H1 (cell line): ENCODE data around the gene NET1. TPM values are rescaled to one million over a fixed set of nuclear protein-coding genes. Genes with fewer than 3 reads are reported as not detected.

Experiments
- CTCF ChIA-PET: fragments of 300-600 bp; sonication (Branson Sonifier 250); formaldehyde crosslinking; loops from one replicate; lab custom pipeline; 2021; ENCODE audit not compliant: partially characterized antibody; lab: Charles Lee
- POLR2A ChIA-PET: fragments of 300-600 bp; sonication (Branson Sonifier 250); formaldehyde crosslinking; loops from one replicate; lab custom pipeline; 2021; ENCODE audit warnings: inconsistent platforms; ENCODE audit not compliant: partially characterized antibody; lab: Charles Lee
- DNase-seq, 2 experiments: peaks; one replicate each; pipeline versions ENCODE4 v3.0.0 to v3.0.0-alpha.2; 2010 to 2022; ENCODE audit warnings: low spot score in 2 of 2, low read depth in 1 of 2, mixed read lengths in 1 of 2
- FAIRE-seq: peaks from 2 replicates; lab custom pipeline; 2011; peaks lifted over from hg19 to GRCh38; lab: Jason Lieb, UNC
- H2AFZ ChIP-seq: 2 replicates; pipeline ENCODE4 v1.8.1; 2012; ENCODE audit warnings: low read length, inconsistent platforms
- H2AK5ac ChIP-seq: 2 replicates; pipeline ENCODE4 v1.6.1; 2013; ENCODE audit warnings: low read depth, low read length
- H2BK120ac ChIP-seq: replicated peaks from 2 replicates; pipeline ENCODE3; 2013; ENCODE audit warnings: low read depth, low read length, inconsistent platforms
- H2BK12ac ChIP-seq: 2 replicates; pipeline ENCODE4 v1.6.1; 2013; ENCODE audit warnings: low read depth, low read length
- H2BK15ac ChIP-seq: 2 replicates; pipeline ENCODE4 v1.6.1; 2013; ENCODE audit warnings: low read length
- H2BK20ac ChIP-seq: 2 replicates; pipeline ENCODE4 v1.6.1; 2013; ENCODE audit warnings: low read length
- H2BK5ac ChIP-seq: 2 replicates; pipeline ENCODE4 v1.6.1; 2013; ENCODE audit warnings: low read depth, low read length
- H3K14ac ChIP-seq: 2 replicates; pipeline ENCODE4 v1.6.1; 2013; ENCODE audit warnings: inconsistent platforms; ENCODE audit not compliant: insufficient read length
- H3K18ac ChIP-seq: 2 replicates; pipeline ENCODE4 v1.6.1; 2013; ENCODE audit warnings: low read length; ENCODE audit errors: extremely low read depth
- H3K23ac ChIP-seq: 2 replicates; pipeline ENCODE4 v1.6.1; 2013; ENCODE audit warnings: inconsistent platforms; ENCODE audit not compliant: insufficient read length
- H3K23me2 ChIP-seq: 2 replicates; pipeline ENCODE4 v1.6.1; 2013; ENCODE audit warnings: low read depth, low read length
- H3K27ac ChIP-seq: 2 replicates; pipeline ENCODE4 v1.6.1; 2011; ENCODE audit warnings: low read depth, low read length, inconsistent platforms
- H3K27me3 ChIP-seq, 4 experiments: replicated peaks in 1 of 4; 1 replicate in 1 of 4; 2 replicates in 3 of 4; pipeline versions ENCODE4 v1.6.1 to v1.8.1; 2011 to 2013; ENCODE audit warnings: low read length in 3 of 4, mild to moderate bottlenecking in 3 of 4, inconsistent platforms in 2 of 4, mixed read lengths in 2 of 4, moderate library complexity in 1 of 4; ENCODE audit not compliant: control insufficient read depth in 3 of 4, insufficient read depth in 3 of 4; ENCODE audit errors: extremely low read depth in 1 of 4
- H3K36me3 ChIP-seq, 4 experiments: 2 replicates each; pipeline versions ENCODE4 v1.6.1 to v1.8.1; 2011 to 2013; ENCODE audit warnings: mild to moderate bottlenecking in 4 of 4, low read length in 3 of 4, moderate library complexity in 2 of 4, control low read depth in 1 of 4, inconsistent platforms in 1 of 4; ENCODE audit not compliant: insufficient read depth in 4 of 4, control insufficient read depth in 2 of 4
- H3K4ac ChIP-seq: replicated peaks from 2 replicates; pipeline ENCODE3; 2013; ENCODE audit warnings: low read length, low read depth, mixed read lengths, inconsistent platforms; ENCODE audit not compliant: insufficient read length
- H3K4me1 ChIP-seq, 4 experiments: replicated peaks in 1 of 4; 1 replicate in 1 of 4; 2 replicates in 3 of 4; pipeline versions ENCODE4 v1.6.1 to v1.8.1; 2011 to 2013; ENCODE audit warnings: low read length in 3 of 4, inconsistent platforms in 2 of 4, mixed read lengths in 1 of 4; ENCODE audit not compliant: insufficient read depth in 4 of 4, control insufficient read depth in 3 of 4
- H3K4me2 ChIP-seq, 2 experiments: 2 replicates each; pipeline versions ENCODE4 v1.6.1 to v1.8.1; 2011 to 2013; ENCODE audit warnings: low read depth in 2 of 2, low read length in 2 of 2, control low read depth in 1 of 2, inconsistent platforms in 1 of 2, mild to moderate bottlenecking in 1 of 2; ENCODE audit not compliant: insufficient read depth in 1 of 2
- H3K4me3 ChIP-seq, 4 experiments: fragments of 200-600, 300-600 bp in 1 of 4; sonication (generic), shearing (Covaris generic), sonication (Bioruptor Twin) in 1 of 4; 2 replicates each; pipeline versions ENCODE4 v1.5.1 to v1.8.1; 2011 to 2016; ENCODE audit warnings: low read length in 4 of 4, low read depth in 3 of 4, control low read depth in 2 of 4, inconsistent platforms in 2 of 4, mild to moderate bottlenecking in 2 of 4, mixed read lengths in 1 of 4, moderate library complexity in 1 of 4; ENCODE audit not compliant: insufficient read depth in 2 of 4; ENCODE audit errors: extremely low read depth in 1 of 4
- H3K56ac ChIP-seq: replicated peaks from 2 replicates; pipeline ENCODE3; 2013; ENCODE audit warnings: low read depth, mild to moderate bottlenecking, mixed read lengths, low read length, inconsistent platforms; ENCODE audit not compliant: insufficient read length
- H3K79me1 ChIP-seq: 2 replicates; pipeline ENCODE4 v1.6.1; 2013; ENCODE audit warnings: low read depth, low read length, control low read depth
- H3K79me2 ChIP-seq, 2 experiments: 2 replicates each; pipeline versions ENCODE4 v1.6.1 to v1.8.1; 2012 to 2013; ENCODE audit warnings: low read length in 2 of 2, mild to moderate bottlenecking in 2 of 2, inconsistent platforms in 1 of 2; ENCODE audit not compliant: insufficient read depth in 2 of 2, control insufficient read depth in 1 of 2
- H3K9ac ChIP-seq, 4 experiments: replicated peaks in 1 of 4; 1 replicate in 1 of 4; 2 replicates in 3 of 4; pipeline versions ENCODE4 v1.6.1 to v1.8.1; 2011 to 2013; ENCODE audit warnings: low read depth in 3 of 4, low read length in 3 of 4, control low read depth in 2 of 4, mild to moderate bottlenecking in 2 of 4, moderate library complexity in 2 of 4, inconsistent platforms in 1 of 4; ENCODE audit errors: extremely low read depth in 1 of 4
- H3K9me3 ChIP-seq, 2 experiments: 2 replicates each; pipeline versions ENCODE4 v1.6.1 to v1.8.1; 2012 to 2013; ENCODE audit warnings: mild to moderate bottlenecking in 2 of 2, moderate library complexity in 2 of 2, control low read depth in 1 of 2, inconsistent platforms in 1 of 2, low read depth in 1 of 2, low read length in 1 of 2, mixed read lengths in 1 of 2; ENCODE audit not compliant: insufficient read depth in 2 of 2
- H4K20me1 ChIP-seq, 2 experiments: replicated peaks in 1 of 2; 2 replicates each; pipeline versions ENCODE3 to v1.8.1; 2011 to 2013; ENCODE audit warnings: inconsistent platforms in 2 of 2, low read length in 2 of 2, mild to moderate bottlenecking in 1 of 2; ENCODE audit not compliant: insufficient read depth in 2 of 2, control insufficient read depth in 1 of 2
- H4K5ac ChIP-seq: 2 replicates; pipeline ENCODE4 v1.6.1; 2013; ENCODE audit warnings: low read length, low read depth, mixed read lengths, inconsistent platforms; ENCODE audit not compliant: insufficient read length
- H4K8ac ChIP-seq: 2 replicates; pipeline ENCODE4 v1.8.0; 2013; ENCODE audit warnings: mild to moderate bottlenecking, moderate library complexity, low read length, inconsistent platforms; ENCODE audit not compliant: insufficient read depth; ENCODE audit errors: extremely low read depth
- H4K91ac ChIP-seq: replicated peaks from 2 replicates; pipeline ENCODE3; 2013; ENCODE audit warnings: low read length, mixed read lengths, inconsistent platforms; ENCODE audit not compliant: insufficient read length
- BCL11A ChIP-seq, 2 experiments: IDR thresholded peaks; one replicate each; pipeline ENCODE4 v1.6.1; 2011; ENCODE audit warnings: low read depth in 2 of 2, low read length in 2 of 2, mild to moderate bottlenecking in 2 of 2
- CTBP2 ChIP-seq: IDR thresholded peaks from 2 replicates; pipeline ENCODE4 v1.7.0; 2011; ENCODE audit warnings: borderline replicate concordance, mild to moderate bottlenecking, moderate library complexity, mixed read lengths, low read length; ENCODE audit not compliant: insufficient read depth, insufficient read length
- GABPA ChIP-seq: IDR thresholded peaks from 2 replicates; pipeline ENCODE4 v1.6.1; 2011; ENCODE audit warnings: mild to moderate bottlenecking, low read length, moderate library complexity, borderline replicate concordance; ENCODE audit not compliant: insufficient read depth
- JUND ChIP-seq: IDR thresholded peaks from 2 replicates; pipeline ENCODE4 v1.6.1; 2011; ENCODE audit warnings: mild to moderate bottlenecking, improper control_type of control experiment, low read length
- RBBP5 ChIP-seq: IDR thresholded peaks from 2 replicates; pipeline ENCODE4 v1.7.1; 2012; ENCODE audit warnings: low read depth, mild to moderate bottlenecking, inconsistent platforms, low read length, moderate library complexity, borderline replicate concordance
- SIRT6 ChIP-seq: IDR thresholded peaks from one replicate; pipeline ENCODE4 v1.7.1; 2012; ENCODE audit warnings: low read length, inconsistent platforms
- SP1 ChIP-seq: IDR thresholded peaks from 2 replicates; pipeline ENCODE4 v1.6.1; 2011; ENCODE audit warnings: low read depth, low read length
- SP2 ChIP-seq: IDR thresholded peaks from 2 replicates; pipeline ENCODE4 v1.6.1; 2012; ENCODE audit warnings: mild to moderate bottlenecking, low read length, inconsistent platforms
- TEAD4 ChIP-seq: IDR thresholded peaks from 2 replicates; pipeline ENCODE4 v1.6.1; 2012; ENCODE audit warnings: low read depth, low read length, inconsistent platforms, mixed read lengths
- WGBS, 2 experiments: shearing (Covaris generic) in 1 of 2; methylation state at CpG; one replicate each; pipeline versions ENCODE4 v1.1.6 to v1.1.7; 2013 to 2015; ENCODE audit warnings: low lambda C conversion rate in 2 of 2, mixed read lengths in 2 of 2, inconsistent platforms in 1 of 2, low coverage in 1 of 2, missing lambda C conversion rate in 1 of 2; ENCODE audit not compliant: insufficient replicate concordance in 2 of 2, insufficient coverage in 1 of 2, insufficient read length in 1 of 2; ENCODE audit errors: extremely low coverage in 1 of 2, missing lambda C conversion rate in 1 of 2; 5-methylcytosine and 5-hydroxymethylcytosine counted together
- polyA plus RNA-seq, 7 experiments: library from polyadenylated mRNA; depleted of rRNA in 3 of 7; stranded (reverse) in 5 of 7; unstranded in 2 of 7; fragments of >200 nt in 5 of 7; fragments of 200-250 nt in 2 of 7; gene quantifications; 1 replicate in 5 of 7; 2 replicates in 1 of 7; 4 replicates in 1 of 7; pipeline versions ENCODE4 v1.2.1 to v1.2.3, GENCODE V29; 2011 to 2013; ENCODE audit warnings: missing spikeins in 2 of 7, mixed read lengths in 2 of 7
- total RNA-seq: library from RNA; stranded (reverse); fragmentation: NEBNext Ultra II Directional; extraction: Animal tissue kit (Norgen Biotek cat#: 25700); gene quantifications from 2 replicates; pipeline ENCODE4 v1.2.1, GENCODE V29; 2021
- TF ChIP-seq, protein P1 (sequence below): IDR thresholded peaks from 2 replicates; pipeline ENCODE4 v1.6.1; 2011; ENCODE audit warnings: low read depth, mild to moderate bottlenecking, low read length; ENCODE audit not compliant: insufficient read depth

The NET1 gene
- total and polyA plus RNA-seq, 2 of the 8 experiments (the other 6 are each of a cell fraction or from before 2014, with no cell fraction given) = 21.5 to 117 TPM

- no peak overlapping the region for H3K4me3 ChIP-seq
- no peak overlapping the region for H4K5ac ChIP-seq
- no peaks in the 10 kb centered on the region for H3K79me1 ChIP-seq
- no peaks in the 10 kb centered on the region for H3K79me2 ChIP-seq
- no peak overlapping the region for H3K14ac ChIP-seq
- H2AFZ ChIP-seq = no peak overlapping the region
- H2BK5ac ChIP-seq = no peak overlapping the region
- H3K9me3 ChIP-seq = no peaks in the 10 kb centered on the region
- no peak overlapping the region for H3K4me2 ChIP-seq
- no peak overlapping the region for H2BK12ac ChIP-seq
- no peak overlapping the region for H3K56ac ChIP-seq
- no peak overlapping the region for H2BK20ac ChIP-seq
- H3K27ac ChIP-seq = no peak overlapping the region
- H3K36me3 ChIP-seq = peaks cover 8 to 64% (median 52%) of the 10 kb centered on the region in 4 experiments
- TF ChIP-seq RBBP5 = no peak
- no peak for TF ChIP-seq SP2
- TF ChIP-seq CTBP2 = no peak
- no peak for TF ChIP-seq TEAD4
- no peak for TF ChIP-seq JUND
- TF ChIP-seq, protein P1, sequence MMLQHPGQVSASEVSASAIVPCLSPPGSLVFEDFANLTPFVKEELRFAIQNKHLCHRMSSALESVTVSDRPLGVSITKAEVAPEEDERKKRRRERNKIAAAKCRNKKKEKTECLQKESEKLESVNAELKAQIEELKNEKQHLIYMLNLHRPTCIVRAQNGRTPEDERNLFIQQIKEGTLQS = no peak
- no peak for TF ChIP-seq GABPA
- no peak for TF ChIP-seq SP1
- no peak for TF ChIP-seq SIRT6
- no peak for TF ChIP-seq BCL11A (IDR thresholded peaks at IDR 0.05; ENCODE audit: low read depth in 2 of 2, low read length in 2 of 2)
- POLR2A ChIA-PET = interaction anchor here (0.7 to 1.0 kb wide), 2 partner anchors 72 to 154 kb away, joined by 3 read pairs; no protein-coding TSS in a partner anchor
- H3K18ac ChIP-seq = no peak overlapping the region
- no peak overlapping the region for H3K23ac ChIP-seq
- H3K4me1 ChIP-seq = no peaks in the 10 kb centered on the region
- H2AK5ac ChIP-seq = no peak overlapping the region
- H3K27me3 ChIP-seq = no peaks in the 10 kb centered on the region
- no peak overlapping the region for H4K8ac ChIP-seq
- H4K91ac ChIP-seq = no peak overlapping the region
- WGBS, 2 experiments = 83% methylated on average over 8 of the region's 8 CpGs; no CpG with 5 or more reads in 1 of the 2 experiments
- H3K9ac ChIP-seq = no peak overlapping the region
- no peak for FAIRE-seq
- no peak overlapping the region for H3K4ac ChIP-seq
- H4K20me1 ChIP-seq = peaks cover 0 to 3% of the 10 kb centered on the region in 2 experiments
- H2BK120ac ChIP-seq = no peak overlapping the region
- DNase-seq = no peak
- CTCF ChIA-PET = interaction anchor here (1.1 kb wide), 1 partner anchor 163 kb away, joined by 3 read pairs; no protein-coding TSS in a partner anchor
- no peak overlapping the region for H2BK15ac ChIP-seq
- peaks cover 3% of the 10 kb centered on the region; the same call in 1 of the 2 replicates for H3K23me2 ChIP-seq
Measured at GRCh38 chr10:5458949-5459747, 46.8 kb downstream of the NET1 start.
